GM23338 (cell line): ENCODE results near the gene RPL34. TPM values are rescaled to one million over a fixed set of nuclear protein-coding genes. Genes with fewer than 3 reads are reported as not detected.

ENCODE experiments used
- ATAC-seq: fragments of 200-7000 bp; cut with Tn5 transposase; 3 replicates; pipeline ENCODE4 v1.9.1; 2020
- DNase-seq: peaks from one replicate; pipeline ENCODE4 v3.0.0-alpha.2; 2015; ENCODE audit warnings: low spot score
- H2AFZ ChIP-seq: fragments of 200-600 bp; sonication (generic); 2 replicates; pipeline ENCODE4 v1.8.0; 2016; ENCODE audit warnings: antibody characterized with exemption, mild to moderate bottlenecking, moderate library complexity
- H3F3A ChIP-seq: fragments of 200-600 bp; sonication (generic); replicated peaks from 2 replicates; pipeline ENCODE4 v1.8.0; 2017; ENCODE audit warnings: antibody characterized with exemption, mixed run types, low read depth
- H3K27ac ChIP-seq: fragments of 200-600 bp; sonication (generic); 2 replicates; pipeline ENCODE4 v1.6.1; 2016; ENCODE audit warnings: low read depth
- H3K27me3 ChIP-seq: fragments of 200-600 bp; sonication (generic); 2 replicates; pipeline ENCODE4 v1.8.0; 2016; ENCODE audit warnings: mild to moderate bottlenecking, mixed run types, moderate library complexity; ENCODE audit not compliant: insufficient read depth
- H3K36me3 ChIP-seq: fragments of 200-600 bp; sonication (generic); 2 replicates; pipeline ENCODE4 v1.8.0; 2016; ENCODE audit warnings: mild to moderate bottlenecking; ENCODE audit not compliant: insufficient read depth
- H3K4me1 ChIP-seq: fragments of 200-600 bp; sonication (generic); 2 replicates; pipeline ENCODE4 v1.8.0; 2016; ENCODE audit warnings: mild to moderate bottlenecking, moderate library complexity; ENCODE audit not compliant: insufficient read depth
- H3K4me2 ChIP-seq: fragments of 200-600 bp; sonication (generic); 2 replicates; pipeline ENCODE4 v1.7.1; 2017; ENCODE audit warnings: mixed run types
- H3K4me3 ChIP-seq: fragments of 200-600 bp; sonication (generic); 2 replicates; pipeline ENCODE4 v1.6.1; 2016; ENCODE audit warnings: mixed run types
- H3K79me2 ChIP-seq: fragments of 200-600 bp; sonication (generic); replicated peaks from 2 replicates; pipeline ENCODE4 v1.8.0; 2017; ENCODE audit warnings: mild to moderate bottlenecking; ENCODE audit not compliant: insufficient read depth
- H3K9me2 ChIP-seq: fragments of 200-600 bp; sonication (generic); 2 replicates; pipeline ENCODE4 v1.8.0; 2017; ENCODE audit not compliant: insufficient read depth
- H4K20me1 ChIP-seq: fragments of 200-600 bp; sonication (generic); replicated peaks from 2 replicates; pipeline ENCODE4 v1.8.0; 2017; ENCODE audit warnings: mild to moderate bottlenecking; ENCODE audit not compliant: insufficient read depth
- H3K27ac Mint-ChIP-seq: 2 replicates; pipeline ENCODE4 v1.8.0; 2020; ENCODE audit warnings: inconsistent platforms, mild to moderate bottlenecking, moderate library complexity, mixed read lengths
- H3K27me3 Mint-ChIP-seq: 3 replicates; pipeline ENCODE4 v1.8.0; 2022; ENCODE audit warnings: low read depth, mild to moderate bottlenecking, moderate library complexity, mixed read lengths, inconsistent platforms; ENCODE audit not compliant: insufficient read depth, poor library complexity
- H3K36me3 Mint-ChIP-seq: 3 replicates; pipeline ENCODE4 v1.8.0; 2021; ENCODE audit warnings: low read depth, mild to moderate bottlenecking, inconsistent platforms, moderate library complexity, mixed read lengths
- H3K4me1 Mint-ChIP-seq: 3 replicates; pipeline ENCODE4 v1.8.0; 2020; ENCODE audit warnings: mild to moderate bottlenecking, inconsistent platforms, mixed read lengths
- H3K4me3 Mint-ChIP-seq: 3 replicates; pipeline ENCODE4 v1.8.0; 2021; ENCODE audit warnings: moderate library complexity, mild to moderate bottlenecking, inconsistent platforms, mixed read lengths
- H3K9me3 Mint-ChIP-seq: 3 replicates; pipeline ENCODE4 v1.8.0; 2020; ENCODE audit warnings: moderate library complexity, mild to moderate bottlenecking, inconsistent platforms, mixed read lengths
- CREB1 ChIP-seq: fragments of 250-450 bp; sonication (Bioruptor Pico); IDR thresholded peaks from 2 replicates; pipeline ENCODE4 v1.5.0; 2020; ENCODE audit warnings: low read depth, mild to moderate bottlenecking, moderate library complexity
- CTCF ChIP-seq, 2 experiments: fragments of 200-600 bp in 1 of 2; sonication (generic) in 1 of 2; conservative IDR thresholded peaks; 2 replicates each; pipeline versions ENCODE4 v1.5.1 to v1.6.1; 2016 to 2017; ENCODE audit warnings: antibody characterized with exemption in 2 of 2, low read depth in 2 of 2, mild to moderate bottlenecking in 2 of 2, moderate library complexity in 1 of 2
- EZH2 ChIP-seq: fragments of 200-600 bp; sonication (generic); IDR thresholded peaks from one replicate; pipeline ENCODE4 v1.8.0; 2017; ENCODE audit warnings: antibody characterized with exemption, mild to moderate bottlenecking, low read depth; ENCODE audit not compliant: unreplicated experiment
- POLR2AphosphoS5 ChIP-seq: IDR thresholded peaks from 2 replicates; pipeline ENCODE4 v1.6.1; 2016; ENCODE audit warnings: antibody characterized with exemption, low read depth
- STAT1 ChIP-seq: IDR thresholded peaks from one replicate; pipeline ENCODE4 v1.6.1; 2016; ENCODE audit warnings: antibody characterized with exemption; ENCODE audit not compliant: unreplicated experiment
- ZNF114 ChIP-seq: fragments of 250-450 bp; sonication (Bioruptor Pico); IDR thresholded peaks from 2 replicates; pipeline ENCODE4 v1.5.0; 2020; ENCODE audit warnings: mild to moderate bottlenecking, moderate library complexity
- ZNF331 ChIP-seq: fragments of 250-450 bp; sonication (Bioruptor Pico); IDR thresholded peaks from 2 replicates; pipeline ENCODE4 v1.5.0; 2020; ENCODE audit warnings: low read depth, mild to moderate bottlenecking, moderate library complexity
- ZNF462 ChIP-seq: fragments of 250-450 bp; sonication (Bioruptor Pico); IDR thresholded peaks from 2 replicates; pipeline ENCODE4 v1.5.0; 2020; ENCODE audit warnings: mild to moderate bottlenecking, moderate library complexity
- polyA plus RNA-seq: library from polyadenylated mRNA; unstranded; fragments of >200 nt; fragmentation: Nextera tagmentation; extraction: Ambion mirVana; gene quantifications from 2 replicates; pipeline ENCODE4 v1.2.1, GENCODE V29; 2016
- total RNA-seq: library from RNA; depleted of rRNA; stranded (reverse); fragments of >200 nt; shearing (Covaris generic); gene quantifications from 2 replicates; pipeline ENCODE4 v1.2.3, GENCODE V29; 2014
- TF ChIP-seq, protein P1 (sequence below): IDR thresholded peaks from 2 replicates; pipeline ENCODE4 v1.6.1; 2016; ENCODE audit warnings: antibody characterized with exemption

Gene RPL34
- total and polyA plus RNA-seq, 2 experiments from 2014 or later: 785 to 2,566 TPM

DNA sequence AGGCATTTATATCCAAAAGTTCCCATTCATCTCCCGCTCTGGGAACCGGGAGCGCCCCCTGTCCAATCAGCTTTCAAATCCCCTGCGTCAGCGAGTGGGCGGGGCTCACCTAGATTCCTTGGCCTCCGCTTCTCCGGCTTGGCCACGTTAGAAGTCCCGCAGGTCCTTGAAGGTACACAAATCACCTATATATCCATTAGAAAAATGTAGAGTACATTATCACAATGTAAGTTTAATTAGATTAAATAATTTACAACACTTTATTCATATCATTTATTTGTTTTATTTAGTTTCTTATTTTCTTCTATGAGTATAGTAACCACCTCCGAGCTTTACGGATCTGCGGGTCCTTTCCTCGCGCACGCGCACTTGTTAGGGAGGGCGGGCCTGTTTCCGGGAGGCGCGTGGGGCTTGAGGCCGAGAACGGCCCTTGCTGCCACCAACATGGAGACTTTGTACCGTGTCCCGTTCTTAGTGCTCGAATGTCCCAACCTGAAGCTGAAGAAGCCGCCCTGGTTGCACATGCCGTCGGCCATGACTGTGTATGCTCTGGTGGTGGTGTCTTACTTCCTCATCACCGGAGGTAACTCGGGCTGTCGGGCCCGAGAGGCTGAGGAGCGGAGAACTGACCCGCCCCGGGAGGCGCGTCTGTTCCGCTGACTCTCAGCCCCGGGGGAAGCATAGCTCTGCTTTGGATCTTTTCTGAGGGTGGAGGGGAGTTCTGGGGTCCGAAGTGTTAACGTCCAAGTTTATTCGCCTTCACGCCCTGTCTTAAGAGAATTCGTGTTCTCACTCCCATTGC lies 30.0 kb downstream of the RPL34 start, which contains the start of gene OSTC:
TSS of gene OSTC (plus strand) at position 388 of the 802 bp plus-strand sequence. CDS start at position 445, 57 bp downstream.
- Mint-ChIP-seq H3K27ac (peak within 1 kb of the TSS; percentile 97), H3K9me3 (no peaks in the 10 kb centered on the region), H3K4me3 (peak within 1 kb of the TSS; percentile 94), H3K4me1 (no peaks in the 10 kb centered on the region), H3K27me3 (peaks cover 2% of the 10 kb centered on the region), H3K36me3 (peaks cover 4% of the 10 kb centered on the region; the same call in 2 of the 3 replicates)
- no peaks in the 10 kb centered on the region for H3K27me3 ChIP-seq
- ATAC-seq (peak; percentile 91), DNase-seq (peak; percentile 99)
- H3K4me1 ChIP-seq: no peaks in the 10 kb centered on the region
- peak within 1 kb of the TSS; percentile 93 for H3K4me3 ChIP-seq
- H3K9me2 ChIP-seq: no peaks in the 10 kb centered on the region
- peak within 1 kb of the TSS; percentile 86 for H3K4me2 ChIP-seq
- H3K27ac ChIP-seq: peak within 1 kb of the TSS; percentile 67; the same call in 1 of the 2 replicates
- 0 out of 2 replicates have a peak, but pooled peaks cover under 1% of the 10 kb centered on the region for H3K36me3 ChIP-seq
- TF ChIP-seq EZH2 (no peak), STAT1 (no peak), CREB1 (CRISPR knock-in tag) (peak; percentile 72), ZNF114 (CRISPR knock-in tag) (0 out of 2 replicates have a peak, but pooled peaks have one; percentile 10), CTCF (conservative IDR thresholded peaks at IDR 0.05; ENCODE audit: low read depth in 2 of 2) (0 out of 4 replicates have a peak, but pooled peaks of 1 of the 2 experiments have one; percentile 12), POLR2AphosphoS5 (peak; percentile 94)
- peaks cover 49% of the 10 kb centered on the region for H3K79me2 ChIP-seq
- H2AFZ ChIP-seq: peak within 1 kb of the TSS; percentile 70
- peaks cover 6% of the 10 kb centered on the region for H4K20me1 ChIP-seq
- no peaks in the 10 kb centered on the region for H3F3A ChIP-seq

GRCh38 chr4:108651014-108651791 lies 30.8 kb downstream of the RPL34 start:
- peak overlapping the region; percentile 86 for H3K4me2 ChIP-seq
- Mint-ChIP-seq H3K9me3 (no peaks in the 10 kb centered on the region), H3K27ac (peak overlapping the region; percentile 97), H3K4me3 (peak overlapping the region; percentile 94), H3K36me3 (peaks cover 9% of the 10 kb centered on the region), H3K4me1 (no peaks in the 10 kb centered on the region), H3K27me3 (peaks cover 2% of the 10 kb centered on the region)
- H3K27me3 ChIP-seq: no peaks in the 10 kb centered on the region
- no peaks in the 10 kb centered on the region for H3F3A ChIP-seq
- H3K79me2 ChIP-seq: peaks cover 57% of the 10 kb centered on the region
- peak overlapping the region; percentile 67; the same call in 1 of the 2 replicates for H3K27ac ChIP-seq
- ATAC-seq: peak; percentile 19; the same call in 2 of the 3 replicates
- peak overlapping the region; percentile 70; the same call in 1 of the 2 replicates for H2AFZ ChIP-seq
- DNase-seq: peak; percentile 13
- H4K20me1 ChIP-seq: peaks cover 10% of the 10 kb centered on the region
- H3K4me1 ChIP-seq: no peaks in the 10 kb centered on the region
- H3K36me3 ChIP-seq: peaks cover 8% of the 10 kb centered on the region; the same call in 1 of the 2 replicates
- H3K9me2 ChIP-seq: no peaks in the 10 kb centered on the region
- peak overlapping the region; percentile 93 for H3K4me3 ChIP-seq
- no peak for TF ChIP-seq CREB1 (CRISPR knock-in tag)
- TF ChIP-seq, protein P1, sequence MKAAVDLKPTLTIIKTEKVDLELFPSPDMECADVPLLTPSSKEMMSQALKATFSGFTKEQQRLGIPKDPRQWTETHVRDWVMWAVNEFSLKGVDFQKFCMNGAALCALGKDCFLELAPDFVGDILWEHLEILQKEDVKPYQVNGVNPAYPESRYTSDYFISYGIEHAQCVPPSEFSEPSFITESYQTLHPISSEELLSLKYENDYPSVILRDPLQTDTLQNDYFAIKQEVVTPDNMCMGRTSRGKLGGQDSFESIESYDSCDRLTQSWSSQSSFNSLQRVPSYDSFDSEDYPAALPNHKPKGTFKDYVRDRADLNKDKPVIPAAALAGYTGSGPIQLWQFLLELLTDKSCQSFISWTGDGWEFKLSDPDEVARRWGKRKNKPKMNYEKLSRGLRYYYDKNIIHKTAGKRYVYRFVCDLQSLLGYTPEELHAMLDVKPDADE: no peak
- TF ChIP-seq ZNF462 (CRISPR knock-in tag): no peak
- no peak for TF ChIP-seq ZNF331 (CRISPR knock-in tag)
- TF ChIP-seq ZNF114 (CRISPR knock-in tag): no peak
- no peak for TF ChIP-seq POLR2AphosphoS5
